Activated effector memory CD4-positive, alpha-beta T cell treated with anti-CD3 and anti-CD28 coated beads, Interleukin-2, amount 50 U/mL, for 16 hours (primary cell): Measurements from ENCODE around the gene ARID1B.
"Not testable (repeated sequence)": the region's sequence is repeated elsewhere in the genome, so short reads cannot be mapped to it uniquely, and the experiment has no call there.

Source experiments
- DNase-seq: peaks from one replicate; pipeline ENCODE4 v3.0.0-alpha.2; 2020

The ARID1B gene

DNA sequence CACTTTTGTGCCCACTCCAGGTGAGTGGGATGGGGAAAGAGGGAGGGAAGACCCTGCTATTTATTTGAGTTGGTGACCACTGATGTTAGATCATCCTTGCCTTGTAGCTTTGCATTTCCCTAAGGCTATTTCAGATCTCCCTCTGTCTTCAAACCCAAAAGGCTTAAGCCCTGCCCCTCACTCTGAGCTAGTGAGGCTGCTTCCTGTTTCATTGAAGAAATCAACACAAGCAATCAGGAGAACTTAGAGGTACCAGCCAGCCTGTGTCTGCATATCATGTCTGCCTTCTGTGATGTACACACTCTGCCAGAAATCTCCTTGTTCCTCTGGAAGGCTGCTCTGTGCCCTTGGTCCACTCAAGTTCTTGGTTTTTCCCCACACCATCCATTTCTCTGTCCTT lies 135.3 kb downstream of the ARID1B start:
- no peak for DNase-seq

DNA sequence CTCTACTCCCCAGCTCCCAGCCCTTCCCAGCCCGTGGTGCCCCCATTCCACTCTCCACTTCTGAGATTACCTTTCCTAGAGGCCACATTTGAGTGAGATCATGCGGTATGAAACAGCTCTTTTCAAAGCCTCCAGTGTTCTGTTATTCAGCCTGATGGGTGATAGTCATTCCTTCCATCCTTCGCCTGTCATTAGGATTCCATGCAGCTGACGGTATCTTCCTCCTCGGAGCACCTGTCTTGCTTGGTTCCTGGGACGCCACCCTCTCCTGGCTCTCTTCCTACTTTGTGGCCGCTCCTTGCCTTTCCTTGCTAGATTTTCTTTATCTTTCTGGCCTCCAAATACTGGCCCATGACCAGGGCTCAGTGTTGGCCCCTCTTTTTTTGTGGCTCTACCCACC lies 137.0 kb downstream of the ARID1B start:
- no peak for DNase-seq

DNA sequence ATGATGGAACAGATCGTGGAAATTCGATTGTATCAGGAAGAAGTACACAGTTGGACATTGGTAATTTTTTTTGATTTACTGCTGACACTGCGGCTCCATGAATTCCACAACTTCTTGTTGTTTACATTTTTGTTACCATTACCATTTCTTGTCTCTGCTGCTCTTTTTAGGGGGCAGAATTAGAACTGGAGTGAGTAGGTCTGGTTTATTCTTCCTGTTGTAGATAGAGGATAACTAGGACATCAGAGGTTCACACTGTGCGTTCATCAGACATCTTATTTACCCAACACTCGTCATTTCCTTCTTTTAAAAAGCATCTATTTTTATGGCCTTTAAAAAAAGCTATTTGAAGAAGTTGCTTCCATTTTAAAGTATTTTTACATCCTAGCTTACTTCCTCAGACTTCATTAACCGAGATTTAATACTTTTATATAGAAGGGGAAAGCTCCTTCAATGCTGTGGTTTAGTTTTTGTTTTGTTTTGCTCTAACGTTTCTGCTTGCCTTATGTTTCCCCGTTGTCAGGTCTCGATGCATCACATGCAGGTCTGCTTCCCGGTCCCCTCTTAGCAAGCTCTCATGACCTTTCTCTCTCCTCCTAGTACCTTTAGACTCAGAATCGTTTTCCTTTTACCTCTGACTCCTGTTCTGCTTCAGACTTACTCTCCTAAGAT lies 139.1 kb downstream of the ARID1B start:
- no peak for DNase-seq

DNA sequence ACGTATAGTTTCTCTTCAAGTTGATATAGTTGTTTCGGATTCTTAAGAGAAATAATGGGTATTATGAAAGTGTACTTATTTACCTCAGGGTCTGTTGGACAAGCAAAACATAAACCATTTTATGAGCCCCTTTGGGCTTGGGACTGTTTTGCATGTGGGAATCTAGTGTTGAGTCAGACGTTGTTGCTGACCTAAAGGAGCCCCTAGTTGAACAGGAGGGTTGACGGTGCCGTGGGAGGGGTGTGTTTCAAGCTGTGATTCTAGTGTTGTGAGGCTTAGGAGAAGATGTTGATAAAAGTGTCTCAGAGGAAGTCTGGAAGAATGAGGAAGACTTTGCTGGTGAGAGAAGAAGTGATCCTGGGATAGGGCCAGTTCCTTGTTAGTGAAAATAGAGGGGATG lies 140.0 kb downstream of the ARID1B start:
- no peak for DNase-seq

DNA sequence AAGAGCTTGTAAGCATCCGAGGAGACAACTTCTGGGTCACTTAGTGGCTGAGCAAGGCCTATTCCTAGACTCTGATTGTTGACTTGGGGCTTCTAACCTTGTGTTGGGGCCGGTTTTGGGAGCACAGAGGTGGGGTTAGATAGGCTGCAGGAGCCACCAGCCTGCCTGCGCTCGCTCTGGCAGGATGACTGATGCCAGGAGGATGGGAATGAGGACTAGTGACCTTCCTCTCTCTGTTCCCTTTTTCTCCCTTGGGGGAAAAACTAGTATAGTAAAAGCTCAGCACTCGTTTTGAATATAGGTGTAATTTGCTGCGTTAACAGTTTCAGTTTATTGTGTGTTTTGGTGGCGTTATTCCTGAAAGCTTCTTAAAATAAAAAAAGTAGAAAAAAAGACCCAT lies 141.5 kb downstream of the ARID1B start:
- DNase-seq, result no peak

DNA sequence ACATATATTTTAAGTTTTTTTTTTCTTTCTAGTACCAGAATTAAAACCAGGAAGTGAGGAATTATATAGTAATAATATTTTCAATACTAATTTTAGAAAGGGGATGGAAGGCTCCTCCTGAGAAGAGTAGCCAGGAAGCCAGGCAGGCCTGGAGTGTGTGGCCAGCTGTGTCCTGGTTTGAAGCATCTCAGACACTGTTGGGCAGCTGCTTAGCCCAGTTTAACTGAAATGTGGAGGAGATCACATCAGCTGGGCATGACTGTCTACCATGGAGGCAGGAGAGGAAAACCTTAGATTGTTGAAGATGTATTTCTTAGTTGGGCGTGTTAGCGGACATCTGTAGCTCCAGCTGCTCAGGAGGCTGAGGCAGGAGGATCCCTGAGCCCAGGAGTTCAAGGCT lies 142.2 kb downstream of the ARID1B start:
- no peak for DNase-seq

DNA sequence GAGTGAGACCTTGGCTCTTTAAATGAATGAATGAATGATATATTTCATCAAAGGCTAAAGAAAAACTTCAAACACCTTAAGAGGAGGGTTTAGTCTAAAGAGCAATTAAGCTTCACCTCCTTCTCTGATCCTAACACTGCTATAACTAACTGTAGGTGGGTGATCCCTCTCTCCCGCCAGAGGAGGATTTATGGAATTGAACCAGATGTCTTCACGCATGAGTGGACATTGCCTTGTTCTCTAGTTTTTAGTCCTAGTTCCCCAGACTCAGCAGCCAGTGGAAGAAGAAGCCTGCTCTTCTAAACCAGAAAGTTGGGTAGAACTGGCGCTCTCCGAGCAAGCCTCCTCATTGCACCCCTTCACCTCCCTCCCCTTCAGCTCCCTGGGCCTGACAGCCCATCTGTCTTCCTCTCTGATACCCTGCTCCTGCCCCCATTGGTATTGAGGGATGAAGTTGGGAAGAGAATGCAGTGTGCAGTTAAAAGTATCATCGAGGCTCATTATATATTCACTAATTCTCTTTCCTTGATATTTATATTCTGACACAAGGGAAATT lies 142.7 kb downstream of the ARID1B start:
- no peak for DNase-seq

DNA sequence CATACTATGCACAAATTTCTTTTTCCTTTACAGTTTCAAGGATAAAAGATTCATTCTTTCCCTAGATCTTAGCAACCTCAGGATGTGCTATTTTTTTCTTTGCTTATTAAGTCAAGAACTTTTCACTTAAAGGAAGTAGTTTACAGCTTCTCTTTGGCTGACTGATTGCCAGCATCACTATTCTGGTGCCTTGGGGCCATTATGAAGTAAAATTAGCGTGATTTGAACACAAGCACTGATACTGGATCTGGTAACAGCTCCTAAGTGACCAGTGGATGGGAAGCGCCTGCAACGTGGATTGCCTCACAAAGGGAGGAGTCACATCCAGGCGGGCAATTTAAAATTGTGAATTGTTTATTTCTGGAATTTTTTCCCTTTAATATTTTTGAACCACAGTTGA lies 147.1 kb downstream of the ARID1B start:
- DNase-seq, result no peak

DNA sequence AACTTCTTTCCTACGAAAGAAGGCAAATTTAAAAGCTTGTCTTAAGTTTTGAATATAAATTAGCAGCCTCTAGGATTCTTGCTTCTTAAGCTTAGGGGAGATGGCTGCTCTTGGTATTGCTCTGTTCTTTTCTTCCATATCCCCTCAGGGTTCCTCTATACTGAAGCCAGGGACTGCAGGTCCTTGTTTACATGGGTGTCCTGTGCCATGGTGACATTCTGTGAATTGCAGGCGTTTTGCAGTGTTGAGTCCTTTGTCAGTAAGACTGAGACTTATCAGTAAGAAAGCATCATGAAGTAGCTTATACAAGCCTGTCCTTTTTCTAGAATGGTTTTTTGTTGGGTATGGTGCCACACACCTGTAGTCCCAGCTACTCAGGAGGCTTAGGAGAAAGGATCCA lies 147.8 kb downstream of the ARID1B start:
- no peak for DNase-seq

DNA sequence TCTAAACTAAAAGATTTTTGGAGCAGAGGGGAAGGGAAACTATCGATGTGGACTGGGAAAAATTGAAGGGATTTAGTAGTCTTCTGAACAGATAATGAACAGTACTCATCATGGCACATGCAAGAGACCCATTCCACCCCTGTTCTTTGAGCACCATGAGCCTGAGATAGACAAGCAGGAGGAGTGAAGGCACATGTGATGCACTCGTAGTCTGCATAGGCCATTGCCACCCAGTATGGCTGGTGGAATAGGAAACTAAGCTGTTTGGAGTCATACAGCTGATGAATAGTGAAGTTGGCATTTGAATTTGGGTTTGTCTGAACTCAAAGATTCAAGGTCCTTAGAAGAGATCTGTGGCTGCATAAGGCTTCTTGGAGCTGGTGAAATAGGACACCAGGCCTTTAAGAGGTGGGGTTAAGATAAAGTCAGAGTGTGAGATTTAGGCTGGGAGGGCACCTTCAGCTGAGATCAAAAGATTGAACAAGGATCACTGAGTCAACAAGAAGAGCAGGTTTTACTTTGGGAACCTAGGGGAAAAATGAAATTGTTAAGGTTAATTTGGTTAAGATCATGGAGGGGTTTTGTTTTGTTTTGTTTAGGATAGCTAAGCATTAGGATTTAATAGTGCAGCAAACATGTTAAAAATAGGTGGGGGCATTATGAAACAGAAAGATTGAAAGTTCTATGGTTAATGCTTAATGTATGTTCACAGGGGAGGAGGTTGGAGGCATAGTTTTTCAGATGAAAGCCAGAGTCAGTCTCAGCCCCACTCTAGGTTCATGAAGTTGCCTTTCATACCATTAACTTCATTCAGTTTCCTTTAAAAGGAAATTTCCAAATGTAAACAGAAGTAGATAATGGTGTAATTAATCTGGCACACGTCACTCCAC lies 148.8 kb downstream of the ARID1B start:
- no peak for DNase-seq

DNA sequence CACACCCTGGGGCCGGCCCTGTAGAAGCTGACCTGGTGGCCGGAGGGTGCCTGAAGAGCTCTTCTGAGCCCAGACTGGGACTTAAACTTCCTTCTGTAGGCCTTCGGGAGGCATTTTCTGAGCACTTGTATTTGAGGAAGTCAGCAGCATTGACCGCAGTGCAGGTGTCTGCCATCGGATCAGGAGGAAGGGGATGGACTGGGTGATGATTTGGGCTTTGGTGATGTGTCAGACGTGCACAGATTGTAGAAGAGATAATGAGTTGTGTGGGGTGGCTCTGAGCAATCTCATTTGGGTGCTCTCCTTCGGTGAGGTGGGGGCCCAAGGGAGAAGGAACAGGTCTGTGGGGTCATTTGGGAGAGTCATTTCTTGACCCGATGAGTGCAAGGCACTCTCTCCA lies 150.9 kb downstream of the ARID1B start:
- DNase-seq, result no peak

DNA sequence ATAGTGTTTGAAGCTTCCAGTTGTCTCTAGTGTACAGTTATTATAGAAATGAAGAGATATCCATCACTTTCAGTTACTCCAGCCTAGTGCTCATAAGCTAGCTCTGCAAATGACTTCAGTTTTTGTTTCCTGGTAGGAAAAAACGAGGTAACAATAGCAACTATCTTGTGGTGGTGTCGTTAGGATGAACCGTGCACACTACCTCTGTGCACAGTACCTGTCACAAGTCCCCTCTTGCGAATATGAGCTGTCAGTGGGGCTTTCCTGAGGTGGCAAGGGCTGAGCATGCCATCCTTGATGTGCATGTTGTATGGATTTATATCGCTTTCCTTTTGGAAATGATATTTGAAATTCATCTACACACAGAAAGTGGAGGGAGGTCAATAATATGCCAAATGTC lies 151.8 kb downstream of the ARID1B start:
- no peak for DNase-seq

DNA sequence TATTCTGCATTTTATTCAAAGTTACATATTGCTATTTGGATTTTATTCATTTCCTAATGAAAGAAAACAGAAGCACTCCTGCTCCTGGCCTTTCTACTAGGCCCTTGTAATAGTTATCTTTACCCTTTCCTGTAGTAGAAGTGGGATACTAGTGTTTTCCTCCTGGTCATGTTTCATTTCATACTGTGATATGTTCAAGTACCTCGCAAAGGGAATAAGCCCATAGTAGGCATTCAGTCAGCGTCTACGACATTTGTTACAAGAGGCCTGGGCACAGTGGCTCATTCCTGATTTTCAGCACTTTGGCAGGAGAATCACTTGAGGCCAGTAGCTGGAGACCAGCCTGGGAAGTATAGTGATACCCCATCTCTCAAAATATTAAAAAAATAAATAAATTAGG lies 154.1 kb downstream of the ARID1B start:
- DNase-seq, result no peak

DNA sequence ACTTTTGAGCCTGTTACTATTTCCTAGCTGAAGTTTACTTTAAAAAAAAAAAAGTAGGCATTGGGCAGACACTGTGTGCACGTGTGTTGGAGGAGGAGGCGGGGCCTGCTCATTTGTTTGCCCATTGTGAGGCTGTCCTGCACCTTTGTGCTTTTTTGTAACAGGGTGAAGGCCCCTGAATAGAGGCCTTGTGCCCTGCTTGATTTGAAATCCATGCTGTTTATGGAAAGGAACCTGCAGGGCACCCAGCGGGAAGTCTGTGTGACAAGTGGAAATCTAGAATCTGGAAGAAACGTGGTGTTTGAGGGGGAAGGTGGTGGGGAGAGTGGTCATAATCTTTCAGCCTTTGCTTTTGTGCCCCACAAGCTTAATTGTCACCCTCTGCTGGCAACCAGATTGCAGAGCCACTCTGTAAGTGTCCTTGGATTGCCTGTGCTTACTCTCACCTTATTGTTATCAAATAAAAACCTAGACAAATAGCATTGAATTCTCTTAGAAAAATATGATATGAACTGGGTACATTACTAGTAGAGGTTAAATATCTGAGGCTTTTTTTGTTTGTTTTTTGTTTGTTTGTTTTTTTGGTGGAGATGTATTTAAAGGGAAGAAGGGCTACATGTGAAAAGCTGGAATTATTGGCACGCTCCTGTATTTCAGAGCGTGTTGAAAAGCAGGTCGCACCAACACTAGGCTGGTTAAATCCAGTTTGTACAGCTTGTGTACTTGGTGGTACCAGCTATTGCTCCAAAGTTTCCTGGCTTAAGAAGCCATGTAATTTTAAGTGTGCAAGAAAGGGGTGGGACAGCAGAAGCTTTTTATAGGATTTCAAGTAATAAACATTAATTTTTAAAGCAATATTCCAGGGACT lies 156.3 kb downstream of the ARID1B start:
- no peak for DNase-seq

DNA sequence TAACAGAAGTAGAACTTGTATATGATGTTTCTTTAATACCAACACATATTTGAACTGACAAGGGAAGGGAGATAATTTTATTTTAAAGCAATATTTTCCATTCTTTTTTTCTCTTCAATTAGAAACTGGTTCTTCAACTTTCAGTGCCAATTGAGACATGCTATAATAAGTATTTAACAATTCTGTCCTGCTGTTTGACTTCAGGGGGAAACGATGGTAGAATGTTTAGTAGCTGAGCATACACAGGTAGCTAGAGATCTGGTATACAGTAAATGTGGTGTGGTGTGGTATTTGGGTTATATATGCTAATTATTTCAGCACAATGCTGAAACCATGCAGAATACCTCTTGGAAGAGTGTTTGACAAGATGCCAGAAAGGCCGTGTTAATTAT lies 156.9 kb downstream of the ARID1B start:
- no peak for DNase-seq

DNA sequence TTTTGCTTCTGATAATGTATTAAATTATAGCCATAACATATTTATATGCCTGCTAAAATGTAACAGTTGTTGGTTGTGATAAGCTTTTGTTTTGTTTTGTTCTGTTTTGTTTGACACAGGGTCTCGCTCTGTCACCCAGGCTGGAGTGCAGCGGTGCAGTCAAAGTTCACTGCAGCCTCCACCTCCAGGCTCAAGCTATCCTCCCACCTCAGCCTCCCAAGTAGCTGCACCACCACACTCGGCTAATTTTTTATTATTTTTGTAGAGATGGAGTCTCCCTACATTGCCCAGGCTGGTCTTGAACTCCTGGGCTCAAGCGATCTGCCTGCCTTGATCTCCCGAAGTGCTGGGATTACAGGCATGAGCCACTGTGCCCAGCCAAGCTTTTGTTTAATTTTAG lies 157.8 kb downstream of the ARID1B start:
- DNase-seq, result no peak

DNA sequence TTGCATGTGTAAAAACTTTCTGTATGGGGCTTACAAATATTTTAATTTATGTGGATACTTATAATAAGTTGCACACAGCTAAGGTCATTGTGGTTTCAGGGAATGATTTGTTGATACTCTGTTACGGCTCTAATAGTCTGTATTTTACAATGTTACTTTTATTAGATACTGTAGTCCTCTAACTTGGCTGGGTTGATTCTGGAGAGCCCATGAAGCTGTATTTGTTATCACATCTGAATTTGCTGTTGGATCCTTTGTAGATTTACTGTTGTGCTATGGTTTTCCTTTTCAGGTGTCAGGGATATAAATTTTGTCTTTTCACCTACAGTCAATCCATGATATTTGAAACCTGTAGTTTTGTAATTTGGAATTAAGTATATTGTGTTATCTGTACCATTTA lies 161.0 kb downstream of the ARID1B start:
- no peak for DNase-seq

DNA sequence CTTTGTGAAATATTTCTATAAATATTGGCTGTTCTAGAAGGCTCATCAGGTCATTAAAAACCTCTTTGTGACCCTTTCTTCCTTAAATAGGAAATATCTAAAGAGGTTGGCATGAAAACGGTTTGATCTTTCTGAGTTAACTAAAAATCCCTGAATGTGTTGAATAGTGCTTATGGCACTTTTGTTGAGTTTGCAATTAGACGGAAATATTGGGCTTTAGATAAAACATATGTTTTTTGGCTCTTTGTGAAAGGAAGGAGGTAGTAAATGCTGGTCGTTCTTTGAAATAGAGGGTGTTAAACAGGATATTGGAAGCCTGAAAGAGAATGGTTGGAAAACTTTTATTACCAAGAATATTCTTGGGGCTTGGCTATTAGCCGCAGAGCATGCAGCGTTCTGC lies 163.0 kb downstream of the ARID1B start:
- DNase-seq, result no peak

DNA sequence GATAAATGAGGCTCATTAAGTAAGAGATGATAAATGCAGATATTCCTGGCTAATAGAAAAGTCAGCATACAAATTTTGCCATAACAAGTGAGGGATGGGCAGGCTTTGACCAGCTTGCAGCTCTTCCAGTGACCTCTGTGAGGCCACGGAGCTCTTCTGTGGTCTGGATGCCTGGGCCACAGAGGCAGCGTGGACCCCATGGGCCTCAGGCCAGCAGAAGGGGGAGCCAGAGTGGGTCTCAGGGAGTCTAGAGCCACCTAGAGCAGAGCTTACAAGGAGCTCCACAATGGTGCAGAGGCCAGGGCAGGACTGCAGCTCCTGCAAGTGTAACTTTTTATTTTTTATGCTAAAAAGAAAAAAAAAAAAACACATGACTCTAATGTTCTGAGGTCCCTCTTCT lies 165.1 kb downstream of the ARID1B start:
- no peak for DNase-seq

DNA sequence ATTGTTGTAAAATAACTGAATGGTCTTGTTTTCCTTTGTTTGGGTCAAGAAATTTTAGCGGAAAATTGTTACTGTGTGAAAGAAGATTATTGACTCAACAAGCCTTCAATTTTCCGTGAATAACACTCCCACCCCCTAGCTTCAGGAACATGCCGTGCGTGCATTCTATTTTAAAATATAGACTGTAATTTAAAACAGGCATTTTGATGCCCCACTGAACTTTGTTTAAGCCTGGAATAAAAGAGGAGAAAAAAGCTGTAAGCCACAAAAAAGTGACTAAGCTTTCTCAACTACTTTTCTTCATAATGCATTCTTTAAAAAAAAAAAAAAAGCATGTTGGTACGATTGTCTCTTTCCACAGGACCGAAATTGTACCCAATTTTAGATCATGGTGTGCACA lies 166.0 kb downstream of the ARID1B start:
- DNase-seq, result no peak

DNA sequence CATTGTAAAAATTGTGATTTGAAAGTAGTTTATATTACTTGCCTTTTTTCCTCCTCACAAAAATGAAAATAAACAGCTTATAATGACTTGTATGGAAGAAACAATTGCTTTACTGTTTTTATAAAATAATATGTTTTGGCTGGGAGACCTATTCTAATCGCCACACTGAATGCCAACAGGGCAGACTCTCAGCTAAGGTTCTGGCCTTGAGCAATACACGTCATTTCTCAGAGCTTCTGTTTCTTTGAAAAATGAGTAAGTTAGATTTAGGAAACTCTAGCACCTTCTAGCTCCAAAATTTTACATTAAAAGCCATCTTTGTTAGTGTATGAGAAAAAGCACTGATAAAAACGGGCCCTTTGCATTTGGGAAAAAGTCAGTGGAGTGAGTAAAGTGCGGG lies 166.6 kb downstream of the ARID1B start:
- no peak for DNase-seq

DNA sequence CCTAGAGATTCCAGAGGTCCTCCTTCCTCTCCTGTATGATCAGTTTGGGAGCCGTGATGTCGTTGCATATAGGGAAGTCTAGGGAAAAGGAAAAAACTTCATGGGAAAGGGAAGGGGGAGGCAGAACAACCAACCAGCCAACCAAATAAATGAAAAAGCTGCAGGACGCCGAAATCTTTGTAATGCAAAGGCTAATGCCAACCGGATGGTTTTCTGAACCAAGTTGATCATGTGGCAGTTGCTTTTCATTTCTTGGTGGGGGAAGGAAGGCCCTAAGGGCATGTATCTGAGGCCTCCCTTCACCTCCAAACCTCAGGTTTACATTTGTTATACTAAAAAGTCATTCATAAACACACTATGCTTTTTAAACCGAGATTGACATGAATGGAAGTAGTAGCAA lies 167.2 kb downstream of the ARID1B start:
- DNase-seq, result no peak

DNA sequence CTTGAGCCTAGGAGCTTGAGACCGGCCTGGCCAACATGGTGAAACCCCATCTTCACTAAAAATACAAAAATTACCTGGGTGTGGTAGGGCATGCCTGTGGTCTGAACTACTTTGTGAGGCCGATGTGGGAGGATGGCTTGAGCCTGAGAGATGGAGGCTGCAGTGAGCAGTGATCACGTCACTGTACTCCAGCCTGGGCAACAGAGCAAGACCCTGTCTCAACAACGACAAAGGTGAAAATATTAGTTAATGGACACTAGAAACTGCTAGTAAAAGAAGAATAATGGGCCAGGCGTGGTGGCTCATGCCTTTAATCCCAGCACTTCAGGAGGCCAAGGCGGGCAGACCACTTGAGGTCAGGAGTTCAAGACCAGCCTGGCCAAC lies 168.6 kb downstream of the ARID1B start:
- DNase-seq, result not testable (repeated sequence)
